Measurements from ENCODE around the gene SLX9.
"Not testable (repeated sequence)": the region's sequence is repeated elsewhere in the genome, so short reads cannot be mapped to it uniquely, and the experiment has no call there.

SLX9 gene

GRCh38 chr21:44903050-44903685, 36.7 kb upstream of the SLX9 start:
- DNase-seq, result no peak

GRCh38 chr21:44903689-44904088, 36.1 kb upstream of the SLX9 start:
- no peak for DNase-seq

- DNase-seq, result no peak
These were observed 35.5 kb upstream of the SLX9 start for GRCh38 chr21:44904141-44904923.

- DNase-seq, result no peak
These were observed 34.7 kb upstream of the SLX9 start for GRCh38 chr21:44905016-44905727.

GRCh38 chr21:44905728-44906090, 34.1 kb upstream of the SLX9 start:
- no peak for DNase-seq

- DNase-seq, result no peak
These were observed 32.4 kb upstream of the SLX9 start for GRCh38 chr21:44907225-44907965.

- no peak for DNase-seq
These were observed 31.6 kb upstream of the SLX9 start for GRCh38 chr21:44907966-44908895.

- DNase-seq, result no peak
These were observed 30.9 kb upstream of the SLX9 start for GRCh38 chr21:44908908-44909307.

GRCh38 chr21:44909719-44910118, 30.1 kb upstream of the SLX9 start:
- no peak for DNase-seq

GRCh38 chr21:44910229-44911067, 29.4 kb upstream of the SLX9 start:
- DNase-seq, result no peak

- no peak for DNase-seq
These were observed 28.8 kb upstream of the SLX9 start for GRCh38 chr21:44911068-44911383.

GRCh38 chr21:44911384-44912157, 28.3 kb upstream of the SLX9 start:
- no peak for DNase-seq

GRCh38 chr21:44912158-44912473, 27.7 kb upstream of the SLX9 start:
- DNase-seq, result no peak

GRCh38 chr21:44912506-44913412, 27.1 kb upstream of the SLX9 start:
- DNase-seq, result not testable (repeated sequence)

- no peak for DNase-seq
These were observed 26.2 kb upstream of the SLX9 start for GRCh38 chr21:44913425-44914175.

- DNase-seq, result no peak
These were observed 25.5 kb upstream of the SLX9 start for GRCh38 chr21:44914176-44914874.

- DNase-seq, result no peak
These were observed 22.9 kb upstream of the SLX9 start for GRCh38 chr21:44916965-44917364.

- DNase-seq, result no peak
These were observed 22.3 kb upstream of the SLX9 start for GRCh38 chr21:44917446-44918106.
